ENCODE measurements around the gene OR51B4.

The OR51B4 gene

GRCh38 chr11:5282628-5283027 lies 19.1 kb downstream of the OR51B4 start:
- Histone ChIP-seq H3K4me2 (ENCODE audit: low read length) (no peak overlapping the region), H3K36me3 (ENCODE audit: insufficient read depth, low read length) (no peaks in the 10 kb centered on the region), H3K4me1 (ENCODE audit: control insufficient read depth, insufficient read depth, low read length) (peaks cover 17% of the 10 kb centered on the region), H3K9me3 (replicated peaks; ENCODE audit: low read length) (no peaks in the 10 kb centered on the region), H3K9ac (ENCODE audit: low read depth, low read length) (no peak overlapping the region), H3K4me3 (ENCODE audit: low read length) (no peak overlapping the region), H3K27me3 (ENCODE audit: control insufficient read depth, insufficient read depth, low read length) (no peaks in the 10 kb centered on the region)

GRCh38 chr11:5281596-5281995 lies 20.1 kb downstream of the OR51B4 start:
- Histone ChIP-seq H3K9me3 (replicated peaks; ENCODE audit: low read length) (no peaks in the 10 kb centered on the region), H3K36me3 (ENCODE audit: insufficient read depth, low read length) (no peaks in the 10 kb centered on the region), H3K9ac (ENCODE audit: low read depth, low read length) (no peak overlapping the region), H3K27me3 (ENCODE audit: control insufficient read depth, insufficient read depth, low read length) (no peaks in the 10 kb centered on the region), H3K4me3 (ENCODE audit: low read length) (no peak overlapping the region), H3K4me2 (ENCODE audit: low read length) (no peak overlapping the region), H3K4me1 (ENCODE audit: control insufficient read depth, insufficient read depth, low read length) (peaks cover 17% of the 10 kb centered on the region)

- no peak overlapping the region for H3K9ac ChIP-seq (ENCODE audit: low read depth, low read length)
- no peaks in the 10 kb centered on the region for H3K36me3 ChIP-seq (ENCODE audit: insufficient read depth, low read length)
- no peaks in the 10 kb centered on the region for H3K9me3 ChIP-seq (replicated peaks; ENCODE audit: low read length)
- H3K4me3 ChIP-seq (ENCODE audit: low read length): no peak overlapping the region
- H3K27me3 ChIP-seq (ENCODE audit: control insufficient read depth, insufficient read depth, low read length): no peaks in the 10 kb centered on the region
- H3K4me2 ChIP-seq (ENCODE audit: low read length): peak overlapping the region; percentile 17
- H3K4me1 ChIP-seq (ENCODE audit: control insufficient read depth, insufficient read depth, low read length): peaks cover 17% of the 10 kb centered on the region
Measured at GRCh38 chr11:5280582-5281102, 21.1 kb downstream of the OR51B4 start.

- peaks cover 17% of the 10 kb centered on the region for H3K4me1 ChIP-seq (ENCODE audit: control insufficient read depth, insufficient read depth, low read length)
- H3K9ac ChIP-seq (ENCODE audit: low read depth, low read length): no peak overlapping the region
- no peak overlapping the region for H3K4me3 ChIP-seq (ENCODE audit: low read length)
- H3K4me2 ChIP-seq (ENCODE audit: low read length): no peak overlapping the region
- no peaks in the 10 kb centered on the region for H3K27me3 ChIP-seq (ENCODE audit: control insufficient read depth, insufficient read depth, low read length)
- no peaks in the 10 kb centered on the region for H3K36me3 ChIP-seq (ENCODE audit: insufficient read depth, low read length)
- H3K9me3 ChIP-seq (replicated peaks; ENCODE audit: low read length): no peaks in the 10 kb centered on the region
Measured at GRCh38 chr11:5279471-5280090, 22.2 kb downstream of the OR51B4 start.

GRCh38 chr11:5277807-5278382 lies 23.9 kb downstream of the OR51B4 start:
- Histone ChIP-seq H3K36me3 (ENCODE audit: insufficient read depth, low read length) (no peaks in the 10 kb centered on the region), H3K27me3 (ENCODE audit: control insufficient read depth, insufficient read depth, low read length) (no peaks in the 10 kb centered on the region), H3K4me1 (ENCODE audit: control insufficient read depth, insufficient read depth, low read length) (peaks cover 17% of the 10 kb centered on the region), H3K4me2 (ENCODE audit: low read length) (no peak overlapping the region), H3K9ac (ENCODE audit: low read depth, low read length) (no peak overlapping the region), H3K4me3 (ENCODE audit: low read length) (no peak overlapping the region), H3K9me3 (replicated peaks; ENCODE audit: low read length) (no peaks in the 10 kb centered on the region)

GRCh38 chr11:5276697-5277096 lies 25.0 kb downstream of the OR51B4 start:
- Histone ChIP-seq H3K4me1 (ENCODE audit: control insufficient read depth, insufficient read depth, low read length) (peaks cover 17% of the 10 kb centered on the region), H3K4me3 (ENCODE audit: low read length) (no peak overlapping the region), H3K9ac (ENCODE audit: low read depth, low read length) (no peak overlapping the region), H3K4me2 (ENCODE audit: low read length) (no peak overlapping the region), H3K9me3 (replicated peaks; ENCODE audit: low read length) (no peaks in the 10 kb centered on the region), H3K27me3 (ENCODE audit: control insufficient read depth, insufficient read depth, low read length) (no peaks in the 10 kb centered on the region), H3K36me3 (ENCODE audit: insufficient read depth, low read length) (no peaks in the 10 kb centered on the region)

GRCh38 chr11:5275369-5276110 lies 26.2 kb downstream of the OR51B4 start:
- Histone ChIP-seq H3K36me3 (ENCODE audit: insufficient read depth, low read length) (no peaks in the 10 kb centered on the region), H3K9me3 (replicated peaks; ENCODE audit: low read length) (no peaks in the 10 kb centered on the region), H3K4me1 (ENCODE audit: control insufficient read depth, insufficient read depth, low read length) (peaks cover 9% of the 10 kb centered on the region)

GRCh38 chr11:5274395-5274794 lies 27.4 kb downstream of the OR51B4 start:
- Histone ChIP-seq H3K4me1 (ENCODE audit: control insufficient read depth, insufficient read depth, low read length) (peaks cover under 1% of the 10 kb centered on the region), H3K4me2 (ENCODE audit: low read length) (no peak overlapping the region)

More at GRCh38 chr11:5275369-5276110, 26.2 kb downstream of the OR51B4 start:
- no peaks in the 10 kb centered on the region for H3K27me3 ChIP-seq (ENCODE audit: control insufficient read depth, insufficient read depth, low read length)
- no peak overlapping the region for H3K4me2 ChIP-seq (ENCODE audit: low read length)
- H3K4me3 ChIP-seq (ENCODE audit: low read length): no peak overlapping the region
- H3K9ac ChIP-seq (ENCODE audit: low read depth, low read length): no peak overlapping the region

GRCh38 chr11:5272395-5273017 lies 29.2 kb downstream of the OR51B4 start:
- H3K4me2 ChIP-seq (ENCODE audit: low read length): no peak overlapping the region
- no peaks in the 10 kb centered on the region for H3K36me3 ChIP-seq (ENCODE audit: insufficient read depth, low read length)
- peaks cover 3% of the 10 kb centered on the region for H3K27me3 ChIP-seq (ENCODE audit: control insufficient read depth, insufficient read depth, low read length)
- H3K9me3 ChIP-seq (replicated peaks; ENCODE audit: low read length): no peaks in the 10 kb centered on the region
- no peak overlapping the region for H3K9ac ChIP-seq (ENCODE audit: low read depth, low read length)
- no peaks in the 10 kb centered on the region for H3K4me1 ChIP-seq (ENCODE audit: control insufficient read depth, insufficient read depth, low read length)
- no peak overlapping the region for H3K4me3 ChIP-seq (ENCODE audit: low read length)

More at GRCh38 chr11:5274395-5274794, 27.4 kb downstream of the OR51B4 start:
- Histone ChIP-seq H3K27me3 (ENCODE audit: control insufficient read depth, insufficient read depth, low read length) (no peaks in the 10 kb centered on the region), H3K9me3 (replicated peaks; ENCODE audit: low read length) (no peaks in the 10 kb centered on the region), H3K36me3 (ENCODE audit: insufficient read depth, low read length) (no peaks in the 10 kb centered on the region), H3K9ac (ENCODE audit: low read depth, low read length) (no peak overlapping the region), H3K4me3 (ENCODE audit: low read length) (no peak overlapping the region)

GRCh38 chr11:5269715-5270147 lies 32.0 kb downstream of the OR51B4 start, which contains the start of gene HBE1:
Gene HBE1, minus strand, starts transcription at chr11:5269945. Its CDS starts 55 bp downstream, at chr11:5269890.
- no peak within 1 kb of the TSS for H3K4me3 ChIP-seq (ENCODE audit: low read length)
- H3K9me3 ChIP-seq (replicated peaks; ENCODE audit: low read length): no peaks in the 10 kb centered on the region
- H3K9ac ChIP-seq (ENCODE audit: low read depth, low read length): no peak within 1 kb of the TSS
- H3K27me3 ChIP-seq (ENCODE audit: control insufficient read depth, insufficient read depth, low read length): peaks cover 3% of the 10 kb centered on the region
- H3K4me2 ChIP-seq (ENCODE audit: low read length): no peak within 1 kb of the TSS
- H3K4me1 ChIP-seq (ENCODE audit: control insufficient read depth, insufficient read depth, low read length): no peaks in the 10 kb centered on the region
- H3K36me3 ChIP-seq (ENCODE audit: insufficient read depth, low read length): no peaks in the 10 kb centered on the region

- Histone ChIP-seq H3K27me3 (ENCODE audit: control insufficient read depth, insufficient read depth, low read length) (peaks cover 5% of the 10 kb centered on the region), H3K36me3 (ENCODE audit: insufficient read depth, low read length) (no peaks in the 10 kb centered on the region), H3K4me2 (ENCODE audit: low read length) (no peak overlapping the region), H3K9ac (ENCODE audit: low read depth, low read length) (no peak overlapping the region), H3K9me3 (replicated peaks; ENCODE audit: low read length) (no peaks in the 10 kb centered on the region), H3K4me3 (ENCODE audit: low read length) (no peak overlapping the region), H3K4me1 (ENCODE audit: control insufficient read depth, insufficient read depth, low read length) (no peaks in the 10 kb centered on the region)
Measured at GRCh38 chr11:5267033-5267563, 34.6 kb downstream of the OR51B4 start.
